Ishikawa (cell line): ENCODE data around the gene C6orf141.

ENCODE experiments used
- CEBPB ChIP-seq: IDR thresholded peaks from 2 replicates; pipeline ENCODE4 v1.6.1; 2012
- CREB1 ChIP-seq: IDR thresholded peaks from 2 replicates; pipeline ENCODE4 v1.6.1; 2012; ENCODE audit warnings: low read depth
- EGR1 ChIP-seq: IDR thresholded peaks from 2 replicates; pipeline ENCODE4 v1.6.1; 2012
- EP300 ChIP-seq: IDR thresholded peaks from 2 replicates; pipeline ENCODE4 v1.6.1; 2012; ENCODE audit warnings: borderline replicate concordance
- FOXM1 ChIP-seq: IDR thresholded peaks from 2 replicates; pipeline ENCODE4 v1.6.1; 2012; ENCODE audit warnings: low read depth, borderline replicate concordance
- MAX ChIP-seq: IDR thresholded peaks from 2 replicates; pipeline ENCODE4 v1.6.1; 2012
- NFIC ChIP-seq: IDR thresholded peaks from 2 replicates; pipeline ENCODE4 v1.6.1; 2012
- RAD21 ChIP-seq: IDR thresholded peaks from 2 replicates; pipeline ENCODE4 v1.6.1; 2012; ENCODE audit warnings: low read depth
- TAF1 ChIP-seq: IDR thresholded peaks from 2 replicates; pipeline ENCODE4 v1.6.1; 2012; ENCODE audit warnings: low read depth, mild to moderate bottlenecking
- TCF12 ChIP-seq: IDR thresholded peaks from 2 replicates; pipeline ENCODE4 v1.6.1; 2012; ENCODE audit warnings: low read depth
- TEAD4 ChIP-seq: IDR thresholded peaks from 2 replicates; pipeline ENCODE4 v1.6.1; 2012
- USF1 ChIP-seq: IDR thresholded peaks from 2 replicates; pipeline ENCODE4 v1.6.1; 2012
- YY1 ChIP-seq: IDR thresholded peaks from 2 replicates; pipeline ENCODE4 v1.6.1; 2012; ENCODE audit warnings: low read depth
- ZBTB7A ChIP-seq: IDR thresholded peaks from 2 replicates; pipeline ENCODE4 v1.6.1; 2012; ENCODE audit warnings: low read depth
- TF ChIP-seq, protein P1 (sequence below): IDR thresholded peaks from 2 replicates; pipeline ENCODE4 v1.6.1; 2012; ENCODE audit warnings: low read depth, mild to moderate bottlenecking

C6orf141 gene

GRCh38 chr6:49530141-49530776, 20.2 kb upstream of the C6orf141 start:
- TF ChIP-seq EP300 (no peak), USF1 (no peak)

DNA sequence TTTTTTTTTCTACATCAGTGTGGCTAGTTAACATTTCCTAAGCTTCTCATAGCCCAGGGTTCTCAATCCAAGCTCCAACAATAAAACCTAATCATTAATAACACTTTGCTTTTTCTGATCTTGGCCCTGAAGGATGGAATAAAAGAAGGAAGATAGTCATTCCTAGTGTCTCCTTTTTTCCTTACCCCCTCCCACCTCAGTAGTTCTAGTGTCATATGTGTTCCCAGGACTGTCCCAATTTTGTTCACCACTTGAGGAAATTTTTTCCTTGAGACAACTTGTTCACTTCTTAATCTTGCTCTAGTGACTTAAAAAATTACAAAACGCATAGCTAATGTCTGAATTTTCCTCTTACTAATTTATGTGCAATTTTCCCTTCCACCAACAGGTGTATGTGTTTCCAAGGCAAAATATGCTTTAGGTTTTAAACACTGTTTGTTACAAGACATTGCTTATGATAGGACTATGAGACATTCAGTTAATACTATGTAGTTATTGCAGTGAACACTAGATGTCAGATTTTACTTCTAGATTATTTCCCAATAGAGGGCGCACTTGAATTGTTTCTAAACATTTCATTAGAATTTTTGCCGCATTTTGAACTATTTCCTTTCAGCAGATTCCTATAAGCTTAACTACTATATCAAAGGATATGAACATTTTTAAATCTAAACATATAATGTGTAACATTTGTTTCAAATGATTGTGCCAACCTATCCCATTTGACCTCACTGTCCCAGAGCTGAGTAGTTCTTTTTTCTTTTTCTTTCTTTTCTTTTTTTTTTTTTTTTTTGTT, 18.5 kb upstream of the C6orf141 start:
- TF ChIP-seq EGR1, result no peak
- peak; percentile 70 for TF ChIP-seq RAD21

GRCh38 chr6:49535795-49536194, 14.7 kb upstream of the C6orf141 start:
- TF ChIP-seq TEAD4 (no peak), CREB1 (no peak), NFIC (no peak), YY1 (no peak), RAD21 (no peak), MAX (no peak), FOXM1 (no peak), TAF1 (no peak), EGR1 (no peak), TCF12 (no peak)
- TF ChIP-seq, protein P1, sequence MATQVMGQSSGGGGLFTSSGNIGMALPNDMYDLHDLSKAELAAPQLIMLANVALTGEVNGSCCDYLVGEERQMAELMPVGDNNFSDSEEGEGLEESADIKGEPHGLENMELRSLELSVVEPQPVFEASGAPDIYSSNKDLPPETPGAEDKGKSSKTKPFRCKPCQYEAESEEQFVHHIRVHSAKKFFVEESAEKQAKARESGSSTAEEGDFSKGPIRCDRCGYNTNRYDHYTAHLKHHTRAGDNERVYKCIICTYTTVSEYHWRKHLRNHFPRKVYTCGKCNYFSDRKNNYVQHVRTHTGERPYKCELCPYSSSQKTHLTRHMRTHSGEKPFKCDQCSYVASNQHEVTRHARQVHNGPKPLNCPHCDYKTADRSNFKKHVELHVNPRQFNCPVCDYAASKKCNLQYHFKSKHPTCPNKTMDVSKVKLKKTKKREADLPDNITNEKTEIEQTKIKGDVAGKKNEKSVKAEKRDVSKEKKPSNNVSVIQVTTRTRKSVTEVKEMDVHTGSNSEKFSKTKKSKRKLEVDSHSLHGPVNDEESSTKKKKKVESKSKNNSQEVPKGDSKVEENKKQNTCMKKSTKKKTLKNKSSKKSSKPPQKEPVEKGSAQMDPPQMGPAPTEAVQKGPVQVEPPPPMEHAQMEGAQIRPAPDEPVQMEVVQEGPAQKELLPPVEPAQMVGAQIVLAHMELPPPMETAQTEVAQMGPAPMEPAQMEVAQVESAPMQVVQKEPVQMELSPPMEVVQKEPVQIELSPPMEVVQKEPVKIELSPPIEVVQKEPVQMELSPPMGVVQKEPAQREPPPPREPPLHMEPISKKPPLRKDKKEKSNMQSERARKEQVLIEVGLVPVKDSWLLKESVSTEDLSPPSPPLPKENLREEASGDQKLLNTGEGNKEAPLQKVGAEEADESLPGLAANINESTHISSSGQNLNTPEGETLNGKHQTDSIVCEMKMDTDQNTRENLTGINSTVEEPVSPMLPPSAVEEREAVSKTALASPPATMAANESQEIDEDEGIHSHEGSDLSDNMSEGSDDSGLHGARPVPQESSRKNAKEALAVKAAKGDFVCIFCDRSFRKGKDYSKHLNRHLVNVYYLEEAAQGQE, result no peak

DNA sequence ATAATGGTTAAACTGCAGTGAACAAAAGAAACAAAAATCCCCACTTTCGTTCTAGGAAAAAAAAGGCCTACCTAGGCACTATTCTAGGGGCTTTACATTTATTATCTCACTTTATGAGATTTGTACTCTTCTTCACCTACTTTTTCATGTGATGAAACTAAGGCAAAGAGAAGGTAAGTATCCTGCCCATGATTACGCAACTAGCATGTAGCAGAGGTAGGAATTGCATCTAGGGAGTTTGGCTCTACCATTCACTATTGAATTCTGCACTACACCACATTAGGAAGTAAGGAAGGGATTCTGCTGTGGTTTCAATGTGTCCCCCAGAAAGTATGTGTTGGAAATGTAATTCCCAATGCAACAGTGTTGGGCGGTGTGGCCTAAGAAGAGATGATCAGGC, 11.4 kb upstream of the C6orf141 start:
- TF ChIP-seq ZBTB7A (no peak), EP300 (no peak), EGR1 (no peak), FOXM1 (no peak), TEAD4 (no peak), CREB1 (no peak), NFIC (no peak), CEBPB (peak; percentile 82)

GRCh38 chr6:49540614-49541013, 9.9 kb upstream of the C6orf141 start:
- TF ChIP-seq TAF1 (no peak), TEAD4 (no peak), YY1 (no peak), ZBTB7A (no peak), NFIC (no peak), EP300 (no peak), TCF12 (no peak), CEBPB (no peak), USF1 (no peak), FOXM1 (no peak)
- TF ChIP-seq, protein P1, result no peak

DNA sequence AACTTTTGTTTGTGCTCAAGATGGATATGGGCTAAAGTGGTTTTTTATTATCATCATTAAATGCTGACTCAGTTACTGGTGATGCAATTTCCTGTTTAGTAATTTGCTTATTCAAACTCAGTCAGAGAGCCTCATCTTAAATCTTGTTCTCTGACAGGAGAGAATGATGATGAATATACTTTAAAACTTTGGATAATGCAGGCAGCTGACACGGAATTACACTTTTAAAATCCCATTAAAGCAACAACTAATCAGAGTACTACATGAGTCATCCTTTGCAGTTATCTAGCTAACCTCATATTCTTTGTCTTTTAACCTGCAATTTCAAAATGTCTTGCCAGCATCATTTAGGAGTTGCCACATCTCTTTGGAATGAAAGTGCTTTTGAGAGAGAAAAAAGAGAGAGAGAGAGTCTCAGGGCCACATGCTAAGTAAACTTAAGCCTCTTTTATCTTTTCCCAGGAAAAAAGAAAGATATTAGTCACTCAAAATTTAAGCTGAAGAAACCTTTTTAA, 9.2 kb upstream of the C6orf141 start:
- TF ChIP-seq CEBPB (0 out of 2 replicates have a peak, but pooled peaks have one; percentile 28), CREB1 (no peak)

DNA sequence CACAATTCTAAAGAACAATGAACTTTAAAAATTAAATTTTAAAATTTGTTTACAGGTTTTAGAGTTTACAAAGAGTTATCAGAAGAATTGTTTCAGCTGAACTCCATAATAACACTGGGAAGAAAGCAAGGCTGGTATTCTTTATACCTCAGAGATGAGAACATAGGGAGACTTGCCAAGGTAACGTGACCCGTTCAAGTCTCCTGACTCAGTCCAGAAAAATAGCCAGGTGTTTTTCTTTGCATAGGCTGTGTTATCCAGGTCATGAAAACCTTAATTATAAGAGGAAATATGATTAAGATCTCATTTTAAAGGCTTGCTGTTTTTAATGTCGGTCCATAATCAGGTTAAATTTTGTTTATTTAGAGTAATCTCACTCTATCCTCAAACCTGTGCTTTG, 8.5 kb upstream of the C6orf141 start:
- no peak for TF ChIP-seq EGR1
- no peak for TF ChIP-seq CEBPB
- no peak for TF ChIP-seq EP300
- TF ChIP-seq MAX, result no peak
- no peak for TF ChIP-seq YY1
- no peak for TF ChIP-seq NFIC
- TF ChIP-seq, protein P1, result no peak
